OCI-LY1 (cell line): ENCODE data around the gene VWC2L.

ENCODE experiments used
- H2AFZ ChIP-seq: fragments of 200-600 bp; sonication (generic), shearing (Covaris generic); 2 replicates; pipeline ENCODE4 v1.6.0; 2014; ENCODE audit warnings: antibody characterized with exemption, mild to moderate bottlenecking, low read length
- H3F3A ChIP-seq: fragments of 200-600 bp; sonication (generic), shearing (Covaris generic); 2 replicates; pipeline ENCODE4 v1.6.0; 2014; ENCODE audit warnings: mild to moderate bottlenecking, antibody characterized with exemption, low read length, moderate library complexity; ENCODE audit not compliant: insufficient read depth
- H3K27ac ChIP-seq: fragments of 200-600 bp; sonication (generic); 2 replicates; pipeline ENCODE4 v1.5.1; 2014; ENCODE audit warnings: low read length, mixed run types, mild to moderate bottlenecking, low read depth; ENCODE audit not compliant: poor library complexity, severe bottlenecking
- H3K27me3 ChIP-seq: fragments of 200-600 bp; sonication (generic); 2 replicates; pipeline ENCODE4 v1.6.0; 2014; ENCODE audit warnings: antibody characterized with exemption, mild to moderate bottlenecking, low read length, moderate library complexity; ENCODE audit not compliant: insufficient read depth
- H3K36me3 ChIP-seq: fragments of 200-600 bp; sonication (generic); 2 replicates; pipeline ENCODE4 v1.6.1; 2014; ENCODE audit warnings: mild to moderate bottlenecking, antibody characterized with exemption, low read length, moderate library complexity, mixed read lengths; ENCODE audit not compliant: insufficient read depth
- H3K4me1 ChIP-seq: fragments of 200-600 bp; sonication (generic); 2 replicates; pipeline ENCODE4 v1.5.1; 2014; ENCODE audit warnings: mild to moderate bottlenecking, low read length, moderate library complexity; ENCODE audit not compliant: insufficient read depth, severe bottlenecking
- H3K4me2 ChIP-seq: fragments of 200-600 bp; sonication (generic), shearing (Covaris generic); 2 replicates; pipeline ENCODE4 v1.6.1; 2014; ENCODE audit warnings: low read length
- H3K4me3 ChIP-seq: fragments of 200-600 bp; sonication (generic); 2 replicates; pipeline ENCODE4 v1.5.1; 2014; ENCODE audit warnings: low read length, low read depth, mild to moderate bottlenecking, mixed read lengths; ENCODE audit not compliant: poor library complexity, severe bottlenecking
- H3K79me2 ChIP-seq: fragments of 200-600 bp; shearing (Covaris generic); 2 replicates; pipeline ENCODE4 v1.6.1; 2016; ENCODE audit warnings: mixed run types, low read length, mixed read lengths; ENCODE audit not compliant: insufficient read depth
- H3K9ac ChIP-seq: fragments of 200-600 bp; sonication (generic), shearing (Covaris generic); 2 replicates; pipeline ENCODE4 v1.6.1; 2014; ENCODE audit warnings: mild to moderate bottlenecking, low read length, mixed read lengths
- H3K9me2 ChIP-seq: fragments of 200-600 bp; sonication (generic), shearing (Covaris generic); 2 replicates; pipeline ENCODE4 v1.6.1; 2014; ENCODE audit warnings: low read depth, mild to moderate bottlenecking, low read length, mixed read lengths
- H3K9me3 ChIP-seq: fragments of 200-600 bp; shearing (Covaris generic); 2 replicates; pipeline ENCODE4 v1.6.1; 2014; ENCODE audit warnings: low read length, mixed read lengths
- H4K20me1 ChIP-seq: fragments of 200-600 bp; sonication (generic), shearing (Covaris generic); 2 replicates; pipeline ENCODE4 v1.6.0; 2016; ENCODE audit warnings: mild to moderate bottlenecking, low read length; ENCODE audit not compliant: insufficient read depth
- EZH2 ChIP-seq: fragments of 200-600 bp; sonication (generic), shearing (Covaris generic); IDR thresholded peaks from 2 replicates; pipeline ENCODE4 v1.8.0; 2017; ENCODE audit warnings: borderline replicate concordance, mixed run types, mild to moderate bottlenecking, antibody characterized with exemption, low read length, moderate library complexity, mixed read lengths
- TF ChIP-seq, protein P1 (sequence below): fragments of 200-600 bp; sonication (generic), shearing (Covaris generic); IDR thresholded peaks from 2 replicates; pipeline ENCODE4 v1.5.1; 2017; ENCODE audit warnings: mild to moderate bottlenecking, antibody characterized with exemption, low read length, moderate library complexity, mixed read lengths

The VWC2L gene

DNA sequence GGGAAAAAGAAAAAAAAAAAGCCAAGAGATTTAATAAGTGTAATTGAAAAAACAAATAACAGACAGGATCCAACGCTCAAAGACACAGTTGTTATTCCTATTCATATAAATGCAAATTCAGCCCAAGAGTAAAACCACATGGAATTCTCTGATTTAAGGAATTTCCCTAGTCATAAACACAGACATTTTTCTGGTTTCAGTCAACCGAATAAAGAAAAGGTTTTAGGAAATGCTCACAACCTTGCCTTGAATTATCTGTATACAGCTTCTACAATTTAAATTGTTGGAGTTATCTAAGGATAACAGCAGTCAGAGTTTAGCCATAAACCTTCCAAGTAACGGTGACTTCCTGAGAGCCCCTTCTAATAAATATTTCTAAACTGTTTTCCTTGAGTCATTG, 122.7 kb downstream of the VWC2L start:
- Histone ChIP-seq H3K9me2 (no peaks in the 10 kb centered on the region), H3K79me2 (no peaks in the 10 kb centered on the region), H3K4me1 (no peaks in the 10 kb centered on the region), H3K9ac (no peak overlapping the region), H3K4me3 (no peak overlapping the region), H3K27me3 (no peaks in the 10 kb centered on the region), H3K27ac (no peak overlapping the region), H4K20me1 (no peaks in the 10 kb centered on the region), H3K4me2 (no peak overlapping the region), H3F3A (no peaks in the 10 kb centered on the region), H2AFZ (no peak overlapping the region), H3K9me3 (no peaks in the 10 kb centered on the region), H3K36me3 (no peaks in the 10 kb centered on the region)
- TF ChIP-seq, protein P1, sequence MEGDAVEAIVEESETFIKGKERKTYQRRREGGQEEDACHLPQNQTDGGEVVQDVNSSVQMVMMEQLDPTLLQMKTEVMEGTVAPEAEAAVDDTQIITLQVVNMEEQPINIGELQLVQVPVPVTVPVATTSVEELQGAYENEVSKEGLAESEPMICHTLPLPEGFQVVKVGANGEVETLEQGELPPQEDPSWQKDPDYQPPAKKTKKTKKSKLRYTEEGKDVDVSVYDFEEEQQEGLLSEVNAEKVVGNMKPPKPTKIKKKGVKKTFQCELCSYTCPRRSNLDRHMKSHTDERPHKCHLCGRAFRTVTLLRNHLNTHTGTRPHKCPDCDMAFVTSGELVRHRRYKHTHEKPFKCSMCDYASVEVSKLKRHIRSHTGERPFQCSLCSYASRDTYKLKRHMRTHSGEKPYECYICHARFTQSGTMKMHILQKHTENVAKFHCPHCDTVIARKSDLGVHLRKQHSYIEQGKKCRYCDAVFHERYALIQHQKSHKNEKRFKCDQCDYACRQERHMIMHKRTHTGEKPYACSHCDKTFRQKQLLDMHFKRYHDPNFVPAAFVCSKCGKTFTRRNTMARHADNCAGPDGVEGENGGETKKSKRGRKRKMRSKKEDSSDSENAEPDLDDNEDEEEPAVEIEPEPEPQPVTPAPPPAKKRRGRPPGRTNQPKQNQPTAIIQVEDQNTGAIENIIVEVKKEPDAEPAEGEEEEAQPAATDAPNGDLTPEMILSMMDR = no peak
- no peak for TF ChIP-seq EZH2

DNA sequence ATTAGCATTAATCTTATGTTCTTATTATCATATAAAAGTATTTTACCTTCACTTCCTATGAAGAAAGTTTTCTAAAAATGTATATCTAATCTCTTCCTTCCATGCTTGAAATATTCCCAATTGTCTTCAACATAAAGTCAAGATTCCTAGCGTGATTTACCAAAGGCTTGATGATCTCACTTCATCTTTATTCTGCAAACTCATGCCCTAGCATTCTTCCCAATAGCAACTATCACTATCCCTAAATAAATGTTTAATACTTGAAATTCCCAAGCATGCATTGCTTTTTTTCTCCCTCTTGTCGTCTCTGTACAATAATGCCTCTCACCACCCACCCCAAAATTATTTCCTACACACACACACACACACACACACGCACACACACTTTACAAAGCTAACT, 125.8 kb downstream of the VWC2L start:
- H3K36me3 ChIP-seq = no peaks in the 10 kb centered on the region
- no peaks in the 10 kb centered on the region for H3K4me1 ChIP-seq
- no peaks in the 10 kb centered on the region for H4K20me1 ChIP-seq
- no peaks in the 10 kb centered on the region for H3F3A ChIP-seq
- no peak overlapping the region for H3K9ac ChIP-seq
- H3K9me2 ChIP-seq = no peaks in the 10 kb centered on the region
- no peak overlapping the region for H3K4me3 ChIP-seq
- H3K27me3 ChIP-seq = no peaks in the 10 kb centered on the region
- no peak overlapping the region for H3K4me2 ChIP-seq
- H2AFZ ChIP-seq = no peak overlapping the region
- H3K9me3 ChIP-seq = no peaks in the 10 kb centered on the region
- no peaks in the 10 kb centered on the region for H3K79me2 ChIP-seq
- no peak for TF ChIP-seq EZH2
- TF ChIP-seq, protein P1 = no peak
- no peak overlapping the region for H3K27ac ChIP-seq

DNA sequence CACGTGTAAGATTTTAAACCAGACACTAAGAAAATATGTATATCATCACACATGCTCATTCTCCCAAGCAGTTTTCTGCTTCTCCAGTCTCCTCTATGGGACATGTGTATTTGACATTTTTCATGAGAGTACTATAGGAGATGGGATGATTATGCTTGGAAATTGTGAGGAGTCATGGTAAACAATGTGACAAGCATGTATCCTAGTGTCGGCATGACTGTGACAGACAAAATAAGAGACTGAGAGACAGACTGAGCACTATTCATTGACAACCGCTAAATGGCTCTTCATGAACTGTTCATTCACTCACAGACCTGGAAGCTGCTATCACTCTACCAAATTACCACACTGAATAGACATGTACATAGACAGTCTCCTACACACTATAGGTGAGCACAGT, 127.1 kb downstream of the VWC2L start:
- no peaks in the 10 kb centered on the region for H3K27me3 ChIP-seq
- H3K36me3 ChIP-seq = no peaks in the 10 kb centered on the region
- no peaks in the 10 kb centered on the region for H3K79me2 ChIP-seq
- no peaks in the 10 kb centered on the region for H3F3A ChIP-seq
- no peaks in the 10 kb centered on the region for H4K20me1 ChIP-seq
- no peak overlapping the region for H3K4me2 ChIP-seq
- H3K9ac ChIP-seq = no peak overlapping the region
- H3K9me3 ChIP-seq = no peaks in the 10 kb centered on the region
- H3K4me1 ChIP-seq = no peaks in the 10 kb centered on the region
- H3K9me2 ChIP-seq = no peaks in the 10 kb centered on the region
- H3K4me3 ChIP-seq = no peak overlapping the region
- H3K27ac ChIP-seq = no peak overlapping the region
- H2AFZ ChIP-seq = no peak overlapping the region
- TF ChIP-seq, protein P1 = no peak
- no peak for TF ChIP-seq EZH2
